ENCODE measurements around the gene CFI. TPM values are rescaled to one million over a fixed set of nuclear protein-coding genes. Genes with fewer than 3 reads are reported as not detected.

CFI gene
- total RNA-seq, 1 donor from 2014 or later, result not detected

DNA sequence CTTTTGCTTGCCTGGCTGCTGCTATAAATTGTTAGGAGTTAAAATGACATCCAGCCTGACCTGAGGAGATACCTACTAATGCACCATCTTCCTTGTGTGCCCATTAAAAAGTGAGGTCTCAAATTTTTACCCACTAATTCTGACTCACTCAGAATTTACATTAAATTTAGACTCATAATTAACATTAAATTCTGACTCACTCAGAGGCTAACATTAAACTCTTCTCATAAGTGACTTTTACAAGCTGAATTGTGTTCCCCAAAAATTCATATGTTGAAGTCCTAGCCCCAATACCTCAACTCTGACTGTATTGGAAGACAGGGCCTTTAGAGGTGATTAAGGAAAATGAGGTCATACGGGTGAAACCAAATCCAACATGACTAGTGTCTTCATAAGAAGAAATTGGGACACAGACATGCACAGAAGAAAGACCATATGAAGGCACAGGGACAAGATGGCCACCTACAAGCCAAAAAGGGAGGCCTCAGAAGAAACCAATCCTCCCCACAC, 110.3 kb downstream of the CFI start:
- no peak for DNase-seq (ENCODE audit: low read depth, low spot score)
- peaks cover 26% of the 10 kb centered on the region for H3K36me3 Mint-ChIP-seq (ENCODE audit: low read depth)
- no peak overlapping the region for H3K4me3 Mint-ChIP-seq
- no peak for TF ChIP-seq CTCF (conservative IDR thresholded peaks at IDR 0.05)
- H3K4me1 Mint-ChIP-seq, result no peaks in the 10 kb centered on the region
- no peaks in the 10 kb centered on the region for H3K9me3 Mint-ChIP-seq
- H3K27me3 Mint-ChIP-seq (ENCODE audit: low read depth), result no peaks in the 10 kb centered on the region
- no peak overlapping the region for H3K27ac Mint-ChIP-seq (ENCODE audit: unreplicated experiment)

Other genes starting within 250 kb of the CFI start
- 15.9 and 18.1 TPM in 2 replicates for gene MCUB, start 241.8 kb downstream of the CFI start, total RNA-seq
- gene CASP6, start 98.6 kb downstream of the CFI start, total RNA-seq, result 25.4 and 28.0 TPM in 2 replicates
- 13.5 and 15.5 TPM in 2 replicates for gene PLA2G12A, start 71.9 kb downstream of the CFI start, total RNA-seq
- gene GAR1, start 13.8 kb upstream of the CFI start, total RNA-seq, result 25.0 and 28.3 TPM in 2 replicates
- 0.16 TPM in 1 of 2 replicates, not detected in the other for gene RRH, start 26.0 kb upstream of the CFI start, total RNA-seq
- gene LRIT3, start 46.1 kb upstream of the CFI start, total RNA-seq, result 0.14 and 0.19 TPM in 2 replicates
- gene EGF, start 110.9 kb upstream of the CFI start, total RNA-seq, result 0.84 and 1.2 TPM in 2 replicates

Data from neural crest cell (in vitro differentiated cells).